ENCODE results near the gene CDKL5.

CDKL5 gene

GRCh38 chrX:18558799-18559198, 133.4 kb downstream of the CDKL5 start:
- H3K27me3 ChIP-seq (ENCODE audit: insufficient read depth, poor library complexity, severe bottlenecking), result peaks cover 3% of the 10 kb centered on the region
- H3K4me3 ChIP-seq (replicated peaks; ENCODE audit: insufficient read depth, low read length), result no peak overlapping the region
- TF ChIP-seq REST (IDR thresholded peaks at IDR 0.05; ENCODE audit: insufficient replicate concordance, low read depth) (no peak), SPI1 (IDR thresholded peaks at IDR 0.05; ENCODE audit: borderline replicate concordance, low read depth) (no peak), GABPA (IDR thresholded peaks at IDR 0.05; ENCODE audit: low read depth) (no peak), CTCF (IDR thresholded peaks at IDR 0.05; ENCODE audit: insufficient read depth, low read length) (no peak), POLR2AphosphoS5 (IDR thresholded peaks at IDR 0.05; ENCODE audit: low read depth) (no peak)
- no peak overlapping the region for H3K27ac ChIP-seq (replicated peaks)
- no peak for DNase-seq (ENCODE audit: low read depth in 1 of 2, low spot score in 1 of 2)

- H3K27me3 ChIP-seq (ENCODE audit: insufficient read depth, poor library complexity, severe bottlenecking), result peaks cover 3% of the 10 kb centered on the region
- TF ChIP-seq POLR2AphosphoS5 (IDR thresholded peaks at IDR 0.05; ENCODE audit: low read depth) (no peak), SPI1 (IDR thresholded peaks at IDR 0.05; ENCODE audit: borderline replicate concordance, low read depth) (no peak), CTCF (IDR thresholded peaks at IDR 0.05; ENCODE audit: insufficient read depth, low read length) (no peak), GABPA (IDR thresholded peaks at IDR 0.05; ENCODE audit: low read depth) (no peak), REST (IDR thresholded peaks at IDR 0.05; ENCODE audit: insufficient replicate concordance, low read depth) (no peak)
- DNase-seq (ENCODE audit: low read depth in 1 of 2, low spot score in 1 of 2), result no peak
- no peak overlapping the region for H3K27ac ChIP-seq (replicated peaks)
- H3K4me3 ChIP-seq (replicated peaks; ENCODE audit: insufficient read depth, low read length), result no peak overlapping the region
These were observed 135.6 kb downstream of the CDKL5 start for GRCh38 chrX:18561020-18561419.

GRCh38 chrX:18565727-18566126, 140.3 kb downstream of the CDKL5 start:
- no peak overlapping the region for H3K27ac ChIP-seq (replicated peaks)
- no peak for TF ChIP-seq CTCF (IDR thresholded peaks at IDR 0.05; ENCODE audit: insufficient read depth, low read length)
- no peak for TF ChIP-seq POLR2AphosphoS5 (IDR thresholded peaks at IDR 0.05; ENCODE audit: low read depth)
- no peak for TF ChIP-seq GABPA (IDR thresholded peaks at IDR 0.05; ENCODE audit: low read depth)
- TF ChIP-seq SPI1 (IDR thresholded peaks at IDR 0.05; ENCODE audit: borderline replicate concordance, low read depth), result no peak
- TF ChIP-seq REST (IDR thresholded peaks at IDR 0.05; ENCODE audit: insufficient replicate concordance, low read depth), result no peak
- H3K4me3 ChIP-seq (replicated peaks; ENCODE audit: insufficient read depth, low read length), result no peak overlapping the region
- H3K27me3 ChIP-seq (ENCODE audit: insufficient read depth, poor library complexity, severe bottlenecking), result peaks cover 3% of the 10 kb centered on the region
- DNase-seq (ENCODE audit: low read depth in 1 of 2, low spot score in 1 of 2), result no peak
